Mononuclear cell (primary cell): Measurements from ENCODE around the gene CCDC195. TPM values are rescaled to one million over a fixed set of nuclear protein-coding genes. Genes with fewer than 3 reads are reported as not detected.

Source experiments
- H3K27me3 ChIP-seq: 2 replicates; pipeline ENCODE4 v1.6.0; 2011; ENCODE audit warnings: low read length, control low read depth; ENCODE audit not compliant: insufficient read depth
- H3K4me1 ChIP-seq: 2 replicates; pipeline ENCODE4 v1.5.1; 2011; ENCODE audit warnings: mild to moderate bottlenecking, low read length, control low read depth; ENCODE audit not compliant: insufficient read depth
- H3K4me3 ChIP-seq: 2 replicates; pipeline ENCODE4 v1.5.1; 2011; ENCODE audit warnings: mild to moderate bottlenecking, low read length, moderate library complexity
- H3K9me3 ChIP-seq: 2 replicates; pipeline ENCODE4 v1.5.1; 2011; ENCODE audit warnings: low read depth, mild to moderate bottlenecking, control low read depth, low read length
- total RNA-seq: library from RNA; depleted of rRNA; stranded (reverse); fragments of >200 nt; gene quantifications from one replicate; pipeline ENCODE4 v1.2.3, GENCODE V29; 2012

CCDC195 gene, protein sequence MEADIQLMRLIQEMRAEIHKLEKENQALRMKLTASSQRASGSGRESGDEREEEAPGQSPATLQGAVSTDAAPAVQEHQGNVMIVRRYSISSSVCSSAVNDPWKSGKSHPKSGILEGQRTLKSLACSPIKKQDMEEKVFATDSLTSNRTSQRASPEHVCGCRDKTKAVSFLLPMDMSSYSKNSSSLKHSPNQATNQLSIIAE
- total RNA-seq = not detected

GRCh38 chr2:224716201-224716600, at the start of gene CCDC195:
TSS of gene CCDC195 (minus strand) at chr2:224716365. CDS start at chr2:224716365, 0 bp downstream.
- Histone ChIP-seq H3K9me3 (peaks cover 4% of the 10 kb centered on the region), H3K27me3 (no peaks in the 10 kb centered on the region), H3K4me1 (no peaks in the 10 kb centered on the region), H3K4me3 (no peak within 1 kb of the TSS)

- Histone ChIP-seq H3K9me3 (no peaks in the 10 kb centered on the region), H3K4me3 (no peak overlapping the region), H3K4me1 (no peaks in the 10 kb centered on the region), H3K27me3 (no peaks in the 10 kb centered on the region)
Observed at GRCh38 chr2:224764565-224765236, 48.5 kb upstream of the CCDC195 start.

DNA sequence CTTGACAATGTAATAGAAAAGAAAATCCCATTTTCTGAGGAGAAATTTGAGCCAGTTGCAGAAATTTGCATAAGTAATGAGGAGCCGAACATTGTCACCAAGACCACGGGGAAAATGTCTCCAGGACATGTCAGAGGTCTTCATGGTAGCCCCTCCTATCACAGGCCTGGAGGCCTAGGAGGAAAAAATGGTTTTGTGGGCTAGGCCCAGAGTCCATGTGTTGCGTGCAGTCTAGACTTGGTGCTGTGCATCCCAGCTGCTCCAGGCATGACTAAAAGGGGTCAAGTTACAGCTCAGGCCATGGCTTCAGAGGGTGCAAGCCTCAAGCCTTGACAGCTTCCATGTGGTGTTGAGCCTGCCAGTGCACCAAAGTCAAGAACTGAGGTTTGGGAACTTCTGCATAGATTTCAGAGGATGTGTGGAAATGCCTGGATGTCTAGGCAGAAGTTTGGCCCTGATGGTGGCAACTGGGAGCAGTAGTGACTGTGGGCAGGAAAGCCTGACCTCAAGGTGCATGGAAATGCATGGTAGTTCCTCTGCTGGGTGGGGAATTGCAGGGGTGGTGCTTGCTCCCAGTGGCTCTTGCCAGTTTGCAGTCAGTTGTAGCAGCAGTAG, 41.9 kb upstream of the CCDC195 start:
- Histone ChIP-seq H3K27me3 (no peaks in the 10 kb centered on the region), H3K9me3 (peaks cover 14% of the 10 kb centered on the region), H3K4me3 (no peak overlapping the region), H3K4me1 (no peaks in the 10 kb centered on the region)

DNA sequence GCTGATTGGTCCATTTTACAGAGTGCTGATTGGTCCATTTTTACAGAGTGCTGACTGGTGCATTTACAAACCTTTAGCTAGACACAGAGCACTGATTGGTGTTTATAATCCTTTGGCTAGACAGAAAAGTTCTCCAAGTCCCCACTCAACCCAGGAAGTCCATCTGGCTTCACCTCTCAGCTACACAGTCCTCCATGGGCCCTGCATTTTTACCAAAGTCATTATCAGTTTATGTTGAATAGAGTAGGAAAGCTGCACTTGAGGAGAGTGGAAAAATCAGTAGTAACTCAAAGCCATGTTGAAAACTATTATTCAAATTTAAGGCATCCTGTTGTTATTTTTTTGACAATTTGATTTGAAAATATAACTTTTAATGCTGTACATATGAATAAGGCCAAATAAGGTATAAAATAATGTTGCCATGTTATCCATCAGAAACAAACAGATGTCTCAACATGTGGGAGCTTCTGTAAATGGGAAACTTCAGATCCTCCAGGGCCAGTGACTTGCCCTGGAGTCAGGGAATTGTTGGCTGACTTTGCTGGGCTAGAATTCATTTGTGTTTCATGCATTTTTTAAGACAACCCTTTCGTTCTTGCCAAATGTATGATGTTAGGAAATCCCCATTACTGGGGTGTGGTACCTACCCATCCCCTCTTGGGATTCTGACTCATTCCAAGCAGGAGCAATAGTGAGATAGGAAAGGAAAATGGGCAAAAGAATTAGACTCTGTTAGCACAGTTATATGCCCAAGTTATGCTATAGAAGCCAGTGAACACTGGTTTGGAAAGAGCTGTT, 37.8 kb upstream of the CCDC195 start:
- Histone ChIP-seq H3K4me3 (no peak overlapping the region), H3K27me3 (no peaks in the 10 kb centered on the region), H3K4me1 (no peaks in the 10 kb centered on the region), H3K9me3 (peaks cover 12% of the 10 kb centered on the region)

DNA sequence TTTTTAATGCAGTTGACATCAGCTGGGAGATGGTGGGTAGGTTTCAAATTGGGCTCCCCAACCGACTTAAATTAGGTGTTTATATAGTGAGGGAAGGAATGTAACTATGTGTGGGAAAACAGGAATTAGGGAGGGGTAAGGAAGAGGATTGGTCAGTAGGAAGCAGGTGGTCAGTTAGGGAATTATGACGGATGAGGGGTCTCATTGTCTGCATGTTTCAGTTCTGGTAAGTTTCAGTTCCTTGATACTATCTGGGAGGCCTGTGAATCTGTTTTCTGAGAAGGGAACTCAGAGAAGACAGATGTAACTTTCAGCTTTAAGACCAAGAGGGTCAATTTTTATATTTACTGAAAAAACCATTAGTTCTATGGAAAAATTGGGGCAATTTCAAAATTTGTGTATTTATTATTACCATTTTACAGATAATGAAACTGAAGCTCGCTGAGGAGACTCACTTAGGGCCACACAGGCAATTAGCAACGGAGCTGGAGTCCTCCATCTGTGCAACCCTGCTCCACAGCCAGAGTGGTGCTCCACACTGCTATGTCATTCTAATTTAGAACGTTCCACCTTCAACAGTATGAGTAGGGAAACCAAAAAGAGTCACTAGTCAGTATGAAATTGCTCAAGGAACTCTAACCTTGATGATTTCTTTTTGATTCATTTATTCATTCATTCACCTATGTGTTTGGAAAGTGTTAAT, 36.0 kb upstream of the CCDC195 start:
- Histone ChIP-seq H3K4me1 (no peaks in the 10 kb centered on the region), H3K9me3 (no peaks in the 10 kb centered on the region), H3K4me3 (no peak overlapping the region), H3K27me3 (no peaks in the 10 kb centered on the region)

DNA sequence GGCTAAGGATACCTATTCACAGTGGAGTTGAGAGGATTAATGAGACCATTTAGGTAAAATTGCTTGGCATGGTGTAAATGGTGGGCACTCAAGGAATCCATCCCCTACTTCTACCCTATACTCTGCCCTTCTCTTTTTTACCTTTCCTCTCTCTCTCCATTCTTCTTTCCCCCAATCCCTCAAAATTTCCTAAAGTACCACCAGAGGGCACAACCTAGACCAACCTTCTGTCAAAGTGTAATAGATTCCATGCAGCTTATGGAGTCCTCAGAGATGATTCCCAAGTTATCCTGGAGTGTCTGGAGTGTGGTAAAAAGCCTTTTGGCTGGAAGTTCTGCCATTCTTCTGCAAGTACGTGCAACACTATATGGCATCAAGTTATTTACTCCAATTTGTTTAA, 33.0 kb upstream of the CCDC195 start:
- Histone ChIP-seq H3K4me3 (no peak overlapping the region), H3K27me3 (no peaks in the 10 kb centered on the region)

DNA sequence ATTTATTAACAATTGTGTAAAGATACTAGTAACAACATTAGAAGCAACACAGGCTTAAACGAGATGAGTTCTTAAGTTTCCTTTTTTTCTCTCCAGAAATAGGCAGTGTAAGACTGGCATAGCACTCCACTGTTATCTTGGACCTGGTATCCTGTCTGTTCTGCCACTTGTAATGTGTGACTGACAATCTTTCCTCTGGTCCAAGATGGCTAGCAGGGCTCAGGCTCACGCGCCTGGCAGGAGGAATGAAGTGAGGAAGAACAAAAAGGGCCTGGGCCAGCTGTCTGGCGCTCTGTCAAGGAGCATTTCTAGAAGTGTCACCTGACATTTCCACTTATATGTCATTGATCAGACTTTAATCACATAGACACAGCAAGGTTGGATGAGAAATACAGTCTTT, 31.6 kb upstream of the CCDC195 start:
- no peaks in the 10 kb centered on the region for H3K27me3 ChIP-seq
- H3K4me1 ChIP-seq = no peaks in the 10 kb centered on the region
- no peaks in the 10 kb centered on the region for H3K9me3 ChIP-seq
- H3K4me3 ChIP-seq = no peak overlapping the region

More for the DNA sequence above, 33.0 kb upstream of the CCDC195 start:
- no peaks in the 10 kb centered on the region for H3K9me3 ChIP-seq
- no peaks in the 10 kb centered on the region for H3K4me1 ChIP-seq

DNA sequence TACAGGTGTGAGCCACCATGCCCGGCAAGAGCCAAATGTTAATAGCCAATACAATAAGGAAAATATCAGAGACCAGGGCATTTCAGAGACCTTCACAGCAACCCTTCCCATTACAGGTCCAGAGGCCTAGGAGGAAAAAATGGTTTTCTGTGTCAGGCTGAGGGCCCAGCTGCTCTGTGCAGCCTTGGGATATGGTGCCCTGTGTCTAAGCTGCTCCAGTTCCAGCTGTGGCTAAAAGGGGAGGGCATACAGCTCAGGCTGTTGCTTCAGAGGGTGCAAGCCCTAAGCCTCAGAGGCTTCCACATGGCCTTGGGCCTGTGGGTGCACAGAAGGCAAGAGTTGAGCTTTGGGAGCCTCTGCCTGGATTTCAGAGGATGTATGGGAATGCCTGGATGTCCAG, 20.1 kb upstream of the CCDC195 start:
- Histone ChIP-seq H3K27me3 (no peaks in the 10 kb centered on the region), H3K4me3 (no peak overlapping the region), H3K4me1 (no peaks in the 10 kb centered on the region), H3K9me3 (no peaks in the 10 kb centered on the region)

GRCh38 chr2:224734949-224735348, 18.8 kb upstream of the CCDC195 start:
- H3K4me3 ChIP-seq = no peak overlapping the region
- H3K4me1 ChIP-seq = no peaks in the 10 kb centered on the region
- no peaks in the 10 kb centered on the region for H3K9me3 ChIP-seq
- H3K27me3 ChIP-seq = no peaks in the 10 kb centered on the region

DNA sequence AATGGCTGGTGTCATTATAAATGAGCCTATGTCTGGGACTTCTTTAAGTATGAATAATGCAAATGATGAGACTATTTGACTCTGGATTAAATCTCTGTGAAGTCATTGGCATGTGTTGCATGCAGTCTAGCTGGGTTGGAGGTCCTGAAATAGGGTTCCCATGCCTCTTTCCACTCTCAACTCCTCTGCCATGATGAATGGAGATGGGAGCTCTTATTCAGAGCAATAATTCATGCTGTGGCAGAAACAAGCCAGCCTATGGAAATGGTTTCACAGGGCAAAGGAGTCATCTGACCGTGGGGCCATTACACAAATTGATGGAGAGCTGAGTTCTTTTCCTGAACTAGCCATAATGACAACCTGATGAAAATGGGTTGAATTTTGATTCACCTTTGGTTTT, 15.5 kb upstream of the CCDC195 start:
- H3K4me3 ChIP-seq = no peak overlapping the region
- peaks cover 9% of the 10 kb centered on the region for H3K9me3 ChIP-seq
- H3K4me1 ChIP-seq = no peaks in the 10 kb centered on the region
- no peaks in the 10 kb centered on the region for H3K27me3 ChIP-seq

DNA sequence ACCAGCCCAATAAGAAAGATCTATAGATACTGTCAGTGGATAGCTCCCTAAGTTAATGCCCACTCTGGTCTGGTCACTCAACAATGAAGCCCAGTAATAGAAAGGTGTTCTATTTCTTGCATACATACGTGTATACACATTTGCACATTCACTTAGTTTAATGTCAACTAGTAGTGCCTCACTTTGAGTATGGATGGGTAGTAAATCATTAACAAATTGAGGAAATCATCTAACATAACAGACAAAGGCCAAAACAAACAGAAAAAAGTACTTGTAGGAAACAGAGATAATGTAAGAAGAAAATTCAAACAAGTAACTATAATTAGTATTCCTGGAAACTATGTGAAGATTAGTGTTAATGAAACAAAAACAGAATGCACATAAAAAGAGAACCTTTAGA, 13.3 kb upstream of the CCDC195 start:
- H3K27me3 ChIP-seq = no peaks in the 10 kb centered on the region
- H3K4me1 ChIP-seq = no peaks in the 10 kb centered on the region
- H3K4me3 ChIP-seq = no peak overlapping the region
- H3K9me3 ChIP-seq = peaks cover 9% of the 10 kb centered on the region

GRCh38 chr2:224724331-224724730, 8.2 kb upstream of the CCDC195 start:
- Histone ChIP-seq H3K4me1 (no peaks in the 10 kb centered on the region), H3K9me3 (peaks cover 9% of the 10 kb centered on the region), H3K27me3 (no peaks in the 10 kb centered on the region), H3K4me3 (no peak overlapping the region)

GRCh38 chr2:224723586-224724217, 7.5 kb upstream of the CCDC195 start:
- Histone ChIP-seq H3K27me3 (no peaks in the 10 kb centered on the region), H3K4me3 (no peak overlapping the region), H3K9me3 (peaks cover 7% of the 10 kb centered on the region), H3K4me1 (no peaks in the 10 kb centered on the region)

DNA sequence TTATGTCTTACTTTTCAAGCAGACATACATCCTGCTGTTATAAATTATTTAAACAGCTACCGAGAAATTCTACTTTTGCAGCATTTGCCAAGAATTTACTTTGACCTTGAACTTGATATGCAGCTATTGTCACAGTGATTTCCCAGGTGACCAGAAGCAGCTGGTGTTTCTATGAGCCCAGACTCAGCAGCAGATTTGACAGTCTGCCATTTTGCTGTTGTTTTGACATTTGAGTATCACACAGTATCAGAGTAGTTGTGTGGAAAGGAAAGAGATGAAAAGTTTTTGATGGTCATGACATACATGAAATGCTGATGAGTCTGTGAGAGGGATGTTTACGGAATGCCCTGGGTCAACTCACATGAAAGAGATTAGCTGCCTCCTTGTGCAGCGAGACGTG, 6.6 kb upstream of the CCDC195 start:
- H3K4me3 ChIP-seq = no peak overlapping the region
- no peaks in the 10 kb centered on the region for H3K27me3 ChIP-seq
- H3K9me3 ChIP-seq = no peaks in the 10 kb centered on the region
- H3K4me1 ChIP-seq = no peaks in the 10 kb centered on the region
